GM19452 (cell line): ENCODE measurements around the gene SPARCL1.
"Not testable (repeated sequence)": the region's sequence is repeated elsewhere in the genome, so short reads cannot be mapped to it uniquely, and the experiment has no call there.

Experiments used
- ATAC-seq: cut with Tn5 transposase; IDR thresholded peaks from one replicate; pipeline ENCODE4 v1.9.1; 2021; ENCODE audit not compliant: unreplicated experiment

SPARCL1 gene, protein sequence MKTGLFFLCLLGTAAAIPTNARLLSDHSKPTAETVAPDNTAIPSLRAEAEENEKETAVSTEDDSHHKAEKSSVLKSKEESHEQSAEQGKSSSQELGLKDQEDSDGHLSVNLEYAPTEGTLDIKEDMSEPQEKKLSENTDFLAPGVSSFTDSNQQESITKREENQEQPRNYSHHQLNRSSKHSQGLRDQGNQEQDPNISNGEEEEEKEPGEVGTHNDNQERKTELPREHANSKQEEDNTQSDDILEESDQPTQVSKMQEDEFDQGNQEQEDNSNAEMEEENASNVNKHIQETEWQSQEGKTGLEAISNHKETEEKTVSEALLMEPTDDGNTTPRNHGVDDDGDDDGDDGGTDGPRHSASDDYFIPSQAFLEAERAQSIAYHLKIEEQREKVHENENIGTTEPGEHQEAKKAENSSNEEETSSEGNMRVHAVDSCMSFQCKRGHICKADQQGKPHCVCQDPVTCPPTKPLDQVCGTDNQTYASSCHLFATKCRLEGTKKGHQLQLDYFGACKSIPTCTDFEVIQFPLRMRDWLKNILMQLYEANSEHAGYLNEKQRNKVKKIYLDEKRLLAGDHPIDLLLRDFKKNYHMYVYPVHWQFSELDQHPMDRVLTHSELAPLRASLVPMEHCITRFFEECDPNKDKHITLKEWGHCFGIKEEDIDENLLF

DNA sequence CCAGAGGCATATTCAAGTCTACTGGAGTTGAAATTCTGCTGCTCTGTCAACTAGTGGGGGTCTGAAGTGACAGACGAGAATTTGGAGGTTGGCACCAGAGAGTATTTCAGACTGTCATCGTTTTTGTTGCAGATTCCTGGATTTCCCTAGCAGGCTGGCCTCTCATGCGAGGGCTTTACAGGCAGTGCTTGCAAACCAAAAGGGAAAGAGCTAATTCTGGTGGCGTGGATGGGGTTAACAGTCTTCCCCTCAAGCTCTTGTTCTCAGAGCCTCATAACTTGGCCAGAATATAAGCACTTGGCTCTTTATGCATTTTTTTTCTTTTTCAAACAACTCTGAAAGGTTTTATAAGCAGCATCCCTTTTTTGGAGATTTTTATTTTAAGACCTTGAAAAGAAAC is at the start of gene SPARCL1:
Gene SPARCL1 (minus strand): TSS at position 190 of the 400 bp plus-strand sequence. CDS start 29,802 bp downstream, outside the sequence.
- ATAC-seq, result no peak

DNA sequence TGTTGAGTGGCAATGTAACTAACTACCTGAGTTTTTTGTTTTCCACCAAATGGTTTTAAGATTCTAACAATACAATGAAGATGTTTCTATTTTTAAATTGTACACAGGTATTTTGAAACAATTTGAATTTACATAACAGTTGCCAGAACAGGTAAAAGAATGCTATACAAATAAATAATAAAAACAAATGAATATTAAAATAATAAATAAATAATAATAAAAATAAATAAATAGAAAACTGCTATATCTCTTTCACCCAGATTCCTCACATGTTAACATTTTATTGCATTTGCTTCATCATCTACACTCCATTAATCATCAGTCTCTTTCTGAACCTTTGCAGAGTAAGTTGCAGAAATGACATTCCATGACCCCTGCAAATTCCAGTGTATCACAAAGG is 46.8 kb upstream of the SPARCL1 start:
- ATAC-seq, result no peak

DNA sequence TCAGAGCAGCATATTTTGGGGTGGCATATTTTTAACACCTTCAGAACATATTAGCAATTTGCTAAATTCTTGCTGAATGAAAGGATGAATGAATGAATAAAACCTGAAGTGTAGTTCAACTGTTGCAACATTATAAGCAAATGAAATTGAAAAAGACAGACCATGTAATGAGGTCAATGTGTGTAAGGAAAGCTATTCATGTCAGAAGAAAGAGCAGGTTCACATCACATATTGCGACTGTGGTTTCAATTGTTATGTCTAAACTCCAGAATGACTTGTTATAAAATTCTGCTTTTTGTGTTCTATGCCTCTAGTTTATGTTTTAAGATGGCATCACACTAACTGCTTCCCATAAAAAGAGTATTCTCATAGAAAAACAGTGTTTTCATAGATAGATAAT is 46.2 kb upstream of the SPARCL1 start:
- no peak for ATAC-seq

DNA sequence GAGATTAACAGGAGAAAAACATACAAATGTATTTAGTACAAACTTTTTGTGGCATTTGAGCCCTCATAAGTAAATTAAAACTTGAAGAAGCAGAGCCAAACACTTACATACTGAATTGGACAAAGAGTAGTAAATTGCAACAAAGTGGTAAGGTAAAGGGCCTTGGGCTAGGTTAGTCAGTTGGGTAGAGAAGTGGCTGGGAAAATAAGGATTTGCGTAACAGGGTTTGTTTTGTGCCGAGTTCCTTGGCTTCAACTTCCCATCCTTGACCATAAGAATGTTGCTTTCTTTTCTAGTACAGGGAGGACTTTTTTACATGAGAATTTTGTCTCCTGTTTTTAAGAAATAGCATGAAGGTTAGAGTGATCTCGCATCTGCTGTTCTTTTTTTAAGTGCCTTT is 45.8 kb upstream of the SPARCL1 start:
- ATAC-seq, result no peak

DNA sequence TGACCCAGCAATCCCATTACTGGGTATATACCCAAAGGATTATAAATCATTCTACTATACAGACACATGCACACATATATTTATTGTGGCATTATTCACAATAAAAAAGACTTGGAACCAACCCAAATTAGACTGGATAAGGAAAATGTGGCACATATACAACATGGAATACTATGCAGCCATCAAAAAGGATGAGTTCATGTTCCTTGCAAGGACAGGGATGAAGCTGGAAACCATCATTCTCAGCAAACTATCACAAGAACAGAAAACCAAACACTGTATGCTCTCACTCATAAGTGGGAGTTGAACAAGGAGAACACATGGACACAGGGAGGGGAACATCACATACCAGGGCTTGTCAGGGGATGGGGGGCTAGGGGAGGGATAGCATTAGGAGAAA is 45.2 kb upstream of the SPARCL1 start:
- ATAC-seq, result not testable (repeated sequence)

DNA sequence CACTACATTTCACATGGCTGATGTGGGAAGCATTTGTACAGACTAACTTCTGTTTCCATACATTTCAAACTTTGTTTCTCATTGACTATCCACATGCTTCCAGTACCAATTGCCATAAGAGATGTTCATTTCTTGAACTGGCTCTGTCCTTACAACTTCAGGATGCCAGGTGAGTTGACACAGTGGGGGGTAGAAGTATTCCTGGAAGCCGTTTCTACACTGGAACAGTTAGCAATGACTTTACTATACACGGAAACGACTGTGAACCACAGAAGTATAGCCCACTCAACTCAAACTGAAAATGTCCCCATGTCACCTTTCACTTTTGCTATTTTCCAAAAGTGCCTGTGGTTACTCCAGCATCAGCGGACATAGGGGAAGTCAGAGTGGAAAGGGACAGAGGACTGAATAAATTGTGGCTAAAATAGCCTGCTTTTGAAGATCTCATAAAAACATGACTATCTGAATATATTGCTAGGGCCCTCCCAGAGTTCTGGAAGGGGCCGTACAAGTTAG is 41.2 kb upstream of the SPARCL1 start:
- ATAC-seq, result no peak

DNA sequence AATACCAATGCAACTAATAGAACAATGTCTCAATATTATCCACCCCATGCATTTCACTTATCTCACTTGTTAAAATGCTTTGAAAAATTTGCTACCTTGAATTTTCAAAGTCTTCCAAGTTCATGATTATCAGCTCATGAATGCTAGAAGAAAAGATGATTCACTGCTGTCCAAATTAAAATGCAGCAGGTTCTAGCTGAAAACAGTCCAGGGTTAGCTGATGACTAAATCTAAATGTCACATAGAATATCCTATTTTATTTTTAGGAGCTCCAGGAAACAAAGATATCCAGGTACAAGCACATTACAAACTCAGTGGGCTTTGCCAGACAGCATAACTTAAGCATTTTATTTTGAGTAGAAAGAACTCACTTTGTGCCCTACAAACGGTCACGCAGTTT is 38.0 kb upstream of the SPARCL1 start:
- no peak for ATAC-seq

DNA sequence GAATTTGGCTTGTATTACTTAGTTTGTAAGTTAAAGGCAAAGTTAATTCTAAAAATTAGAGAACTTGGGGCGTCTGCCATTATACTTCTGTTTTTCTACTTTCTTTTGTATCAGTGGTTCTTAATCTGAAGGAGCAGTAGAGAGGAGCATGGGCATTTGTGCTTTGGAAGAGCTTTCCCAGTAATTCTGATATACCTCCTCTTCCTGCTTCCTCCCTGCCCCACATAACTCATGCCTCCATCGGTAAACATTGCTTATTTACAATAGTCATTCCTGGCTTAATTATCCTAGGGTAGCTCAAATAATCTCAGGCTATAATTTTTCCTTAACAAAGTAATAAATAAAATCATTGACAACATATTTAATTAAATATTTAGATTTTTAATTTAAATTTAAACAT is 37.1 kb upstream of the SPARCL1 start:
- ATAC-seq, result no peak

DNA sequence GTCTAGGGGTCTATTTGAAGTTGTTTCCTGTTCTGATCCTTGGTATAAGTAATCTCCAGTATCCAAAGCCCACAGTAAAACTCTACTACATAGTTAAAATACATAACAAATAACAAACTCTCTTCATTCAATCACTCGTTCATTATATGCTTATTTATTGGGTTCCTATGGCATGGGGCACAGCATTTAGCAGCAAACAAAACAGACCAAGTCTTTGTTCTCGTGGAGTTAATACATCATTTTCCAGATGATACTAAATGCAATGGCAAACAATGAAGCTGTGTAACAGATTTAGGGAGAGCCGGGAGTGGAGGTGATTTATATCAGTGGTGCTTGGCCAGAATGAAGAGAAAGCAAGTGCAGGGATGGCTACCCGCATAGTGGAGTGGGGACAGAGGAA is 36.6 kb upstream of the SPARCL1 start:
- no peak for ATAC-seq

DNA sequence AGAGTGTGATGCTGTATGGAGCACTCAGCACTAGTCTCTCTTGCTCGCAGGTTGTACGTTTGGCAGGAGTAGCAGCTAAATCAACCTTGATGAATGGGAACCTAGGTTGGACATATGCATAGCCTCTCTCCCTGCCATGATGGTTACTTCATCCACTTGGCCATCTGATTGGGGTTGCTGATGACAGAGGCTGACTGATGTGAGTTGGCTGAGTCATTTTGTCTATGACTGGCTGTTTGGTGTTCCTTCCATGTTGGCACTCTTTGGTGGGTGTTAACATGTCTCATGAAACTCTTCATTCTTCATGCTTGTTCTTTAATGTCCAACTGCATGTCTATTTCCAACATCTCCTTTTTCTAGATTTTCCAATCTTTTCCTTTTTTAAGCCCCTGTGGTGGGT is 31.6 kb upstream of the SPARCL1 start:
- ATAC-seq, result no peak

DNA sequence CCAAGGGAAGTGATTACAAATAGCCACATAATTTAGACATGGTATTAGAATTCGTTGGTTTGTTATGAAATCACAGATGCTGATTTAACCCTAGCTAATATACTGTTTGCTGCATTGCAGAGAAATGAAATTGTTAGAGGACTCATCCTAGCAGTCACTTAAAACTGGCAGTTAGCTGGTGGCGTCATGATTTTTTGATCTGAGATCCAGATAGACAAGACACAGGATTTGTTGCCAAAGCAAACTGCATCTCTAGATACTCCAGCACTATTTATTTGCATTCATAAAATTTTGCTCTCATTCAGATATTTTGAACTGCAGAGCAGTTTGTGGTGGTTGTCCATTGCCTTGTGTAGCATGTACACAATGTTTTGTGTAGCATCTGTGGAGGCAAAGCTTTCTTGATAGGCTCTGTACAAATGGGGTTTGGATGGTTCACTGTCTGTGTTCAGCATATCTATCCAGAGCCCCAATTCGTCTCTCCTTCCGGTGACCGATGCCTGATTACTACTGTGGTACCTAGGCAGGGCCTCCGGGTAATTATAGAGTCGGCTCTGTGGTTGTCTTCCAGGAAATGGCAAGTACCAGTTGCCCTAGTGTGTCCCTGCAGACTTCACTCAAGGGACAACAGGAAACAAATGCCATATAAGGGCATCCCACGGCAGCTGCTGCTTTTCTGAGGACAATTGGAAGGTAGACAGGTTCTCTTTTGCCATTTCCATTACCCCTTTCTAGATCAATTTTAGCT is 30.1 kb upstream of the SPARCL1 start:
- peak; percentile 100 for ATAC-seq

DNA sequence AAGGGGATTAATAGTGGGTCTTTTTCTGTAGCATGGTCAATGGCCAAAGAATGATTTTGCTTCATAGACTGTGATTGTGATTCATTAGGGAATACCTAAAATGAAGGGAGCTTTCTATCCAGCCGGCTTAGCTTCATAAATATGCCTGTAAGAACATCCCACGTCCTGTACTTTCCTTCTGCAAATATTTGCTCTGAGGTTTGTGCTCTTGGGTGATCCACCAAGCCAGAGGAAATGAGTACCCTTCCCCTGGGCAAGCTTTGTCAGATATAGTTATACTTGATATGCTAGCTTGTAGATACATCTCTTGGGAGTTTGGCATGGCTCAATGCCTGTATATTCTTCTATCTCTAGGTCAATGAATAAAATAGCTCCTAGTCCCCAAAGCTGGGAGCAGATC is 28.2 kb upstream of the SPARCL1 start:
- no peak for ATAC-seq

DNA sequence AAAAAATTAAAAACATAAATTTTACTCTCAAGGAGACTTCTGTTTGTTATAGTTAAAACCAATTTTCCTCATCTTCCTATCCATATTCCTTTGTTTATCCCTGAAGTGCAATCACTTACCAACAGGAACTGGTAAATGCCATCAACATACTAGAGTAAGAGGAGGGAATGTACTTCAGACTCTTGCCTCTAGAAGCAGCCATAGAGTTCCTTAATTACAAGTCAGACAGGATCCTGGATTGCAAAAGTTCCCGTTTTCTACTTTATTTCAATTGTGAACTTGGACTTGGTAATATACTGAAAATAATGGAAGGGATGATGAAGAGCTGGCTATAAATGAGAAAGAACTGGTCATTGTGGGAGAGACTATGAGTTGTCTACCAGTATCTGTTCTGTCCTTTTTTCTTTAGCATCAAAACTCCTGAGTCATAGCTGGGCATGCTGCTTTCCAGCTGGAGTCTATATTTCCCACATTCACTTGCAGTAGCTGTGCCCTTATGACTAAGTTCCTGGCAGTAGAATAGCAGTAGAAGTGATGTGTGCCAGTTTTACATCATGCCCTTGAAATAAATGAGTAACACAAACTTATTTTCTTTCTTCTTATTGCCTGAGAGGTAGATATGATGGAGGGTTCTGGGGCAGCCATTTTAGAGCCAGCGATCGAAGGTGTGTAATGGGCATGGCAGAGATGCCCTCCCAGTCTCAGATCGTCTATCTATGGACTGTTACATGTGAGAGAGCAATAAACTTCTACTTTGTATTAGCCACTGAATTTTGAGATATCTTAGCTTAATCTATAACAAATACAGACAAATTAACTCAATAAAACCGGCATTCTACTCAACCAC is 26.8 kb upstream of the SPARCL1 start:
- ATAC-seq, result no peak

DNA sequence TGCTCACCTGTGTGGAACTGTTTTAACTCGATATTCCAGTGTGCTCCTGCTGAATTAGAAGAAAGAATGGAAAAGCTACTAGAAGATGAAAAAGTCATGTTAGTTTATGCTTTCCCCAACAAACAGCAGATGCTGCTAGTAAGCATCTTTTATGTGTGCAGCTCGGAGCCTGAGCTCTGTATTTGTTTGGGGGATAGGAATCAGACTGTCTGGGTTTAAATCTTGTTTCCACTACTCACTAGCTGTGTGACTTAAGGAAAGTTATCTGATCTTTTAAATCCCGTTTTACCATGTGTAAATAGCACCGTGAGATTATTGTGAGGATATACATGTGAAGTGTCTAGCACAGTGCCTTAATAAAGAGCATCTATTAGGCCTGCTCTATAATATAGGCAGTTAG is 24.0 kb upstream of the SPARCL1 start:
- no peak for ATAC-seq

DNA sequence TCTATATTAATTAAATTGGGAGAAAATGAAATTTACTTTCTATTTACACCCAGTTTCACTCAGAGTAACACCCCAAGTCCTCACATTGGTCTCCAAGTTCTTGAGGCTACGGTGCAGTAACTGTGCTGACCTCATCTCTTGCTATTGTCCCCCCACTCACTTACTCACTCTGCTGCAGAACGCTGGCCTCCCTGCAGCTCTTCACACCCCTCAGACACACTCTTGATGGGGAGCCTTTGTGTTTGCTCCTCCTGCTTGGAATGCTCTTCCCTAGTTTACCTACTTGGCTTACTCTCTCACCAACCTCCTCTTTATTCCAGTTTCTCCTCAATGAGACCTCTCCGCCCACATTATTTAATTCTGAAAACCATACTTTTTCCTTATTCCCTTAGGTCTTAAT is 22.2 kb upstream of the SPARCL1 start:
- ATAC-seq, result no peak

DNA sequence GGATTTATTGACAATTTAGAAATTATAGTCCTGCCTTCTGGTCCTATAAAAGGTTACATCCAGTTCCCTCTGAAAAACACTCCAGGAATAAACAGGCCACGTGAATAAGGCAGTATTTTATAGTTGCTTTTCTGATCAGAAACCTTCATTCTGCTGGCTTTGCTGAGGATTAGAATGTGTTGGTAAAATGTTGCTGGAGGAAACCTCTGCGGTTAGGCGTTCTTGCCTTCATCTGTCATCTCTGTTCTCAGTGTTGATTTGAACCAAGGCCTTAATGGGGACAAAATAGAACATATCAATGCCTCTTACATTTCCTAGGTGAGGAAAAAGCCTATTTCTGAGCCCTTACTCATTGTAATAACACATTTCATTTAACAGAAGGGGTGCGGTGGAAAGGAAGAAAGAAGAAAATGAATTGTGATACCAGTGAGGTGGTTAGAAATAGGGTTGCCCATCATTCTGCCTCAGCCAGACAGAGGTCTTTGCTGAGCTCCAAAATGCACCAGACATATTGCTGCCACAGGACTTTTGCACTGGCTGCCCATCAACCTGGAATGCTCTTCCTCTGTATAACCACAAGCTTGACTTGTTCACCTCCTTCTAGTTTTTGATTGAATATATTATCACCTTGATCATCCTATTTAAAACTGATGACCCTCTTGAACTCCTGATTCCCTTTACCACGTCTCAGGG is 18.0 kb upstream of the SPARCL1 start:
- ATAC-seq, result no peak

DNA sequence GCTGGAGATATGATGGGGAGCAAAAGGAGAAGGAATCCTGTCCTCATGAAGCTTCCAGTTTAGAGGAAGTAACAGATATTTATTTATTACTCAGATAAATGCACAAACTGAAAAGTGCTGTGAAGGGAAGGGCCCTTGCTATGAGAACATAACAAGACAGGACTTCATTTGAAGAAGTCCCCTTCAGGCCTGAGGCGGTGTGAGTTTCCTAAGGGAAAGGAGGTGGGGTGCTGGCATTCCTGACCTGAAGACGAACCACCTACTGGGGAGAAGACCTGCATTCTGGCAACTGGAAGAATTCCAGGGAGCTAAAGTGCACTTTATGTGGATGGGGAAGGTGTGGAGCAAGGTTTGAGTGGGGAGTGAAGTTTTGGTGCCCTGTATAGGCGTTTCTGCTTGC is 15.9 kb upstream of the SPARCL1 start:
- ATAC-seq, result no peak

DNA sequence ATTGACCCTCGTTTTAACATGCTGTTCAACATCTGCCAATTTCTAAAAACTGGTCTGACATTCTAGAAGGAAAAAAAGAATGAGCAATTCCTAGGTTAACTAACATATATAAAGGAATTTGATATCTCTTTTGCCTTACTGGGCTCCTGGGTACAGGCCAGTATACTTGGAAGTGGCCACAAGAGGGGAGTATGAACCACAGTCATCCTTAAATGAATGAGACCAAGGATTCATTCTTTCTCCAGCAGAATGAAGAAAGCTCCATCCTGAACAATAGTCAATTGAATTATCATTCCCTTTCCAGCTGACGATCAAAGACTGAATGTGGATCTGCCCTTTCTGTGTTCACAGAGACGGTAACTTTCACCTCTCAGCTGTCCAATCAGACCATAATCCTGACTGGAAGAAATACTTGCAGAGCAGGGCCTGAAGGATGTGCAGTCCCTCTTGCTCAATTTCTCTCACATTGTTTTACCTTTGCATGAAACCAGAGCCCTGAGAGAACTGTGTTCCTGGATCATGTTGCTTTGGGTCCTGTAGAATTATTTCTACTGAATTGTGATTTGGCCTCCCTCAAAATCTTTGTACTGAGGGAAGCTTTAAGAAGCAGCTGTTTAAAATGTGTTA is 14.8 kb upstream of the SPARCL1 start:
- ATAC-seq, result no peak

DNA sequence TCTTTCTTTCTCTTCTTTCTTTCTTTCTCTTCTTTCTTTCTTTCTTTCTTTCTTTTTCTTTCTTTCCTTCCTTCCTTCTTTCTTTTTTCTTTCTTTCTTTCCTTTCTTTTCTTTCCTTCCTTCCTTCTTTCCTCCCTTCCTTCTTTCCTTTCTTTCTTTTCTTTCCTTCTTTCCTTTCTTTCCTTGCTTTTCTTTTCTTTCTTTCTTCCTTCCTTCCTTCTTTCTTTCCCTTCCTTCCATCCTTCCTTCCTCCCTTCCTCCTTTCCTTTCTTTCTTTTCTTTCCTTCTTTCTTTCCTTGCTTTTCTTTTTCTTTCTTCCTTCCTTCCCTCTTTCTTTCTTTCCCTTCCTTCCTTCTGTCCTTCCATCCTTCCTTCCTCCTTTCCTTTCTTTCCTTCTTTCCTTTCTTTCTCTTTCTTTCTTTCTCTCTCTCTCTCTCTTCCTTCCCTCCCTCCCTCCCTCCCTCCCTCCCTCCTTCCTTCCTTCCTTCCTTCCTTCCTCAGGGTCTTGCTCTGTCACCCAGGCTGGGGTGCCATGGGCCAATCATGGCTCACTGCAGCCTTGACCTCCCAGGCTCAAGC is 13.6 kb upstream of the SPARCL1 start:
- no peak for ATAC-seq
